ENCODE measurements around the gene COL4A1.

COL4A1 gene

DNA sequence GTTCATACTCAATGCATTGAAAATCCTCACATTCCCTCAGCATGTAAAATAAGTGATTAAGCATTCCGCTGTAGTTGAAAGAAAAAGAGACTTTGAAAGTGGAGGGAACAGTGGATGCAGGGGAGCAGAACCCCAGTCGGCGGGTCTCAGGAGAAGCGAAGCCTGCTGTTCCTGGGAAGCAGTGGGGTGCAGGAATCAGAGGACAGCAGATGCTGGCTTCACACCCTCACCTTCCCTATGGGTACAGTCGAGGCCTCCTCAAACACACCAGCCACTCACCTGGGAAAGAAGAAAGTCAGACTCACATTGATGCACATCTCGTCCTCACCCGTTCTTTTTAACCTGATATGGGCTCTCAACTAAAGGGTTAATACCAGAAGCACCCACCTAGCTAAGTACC, 38.3 kb upstream of the COL4A1 start:
- TF ChIP-seq, protein P1, sequence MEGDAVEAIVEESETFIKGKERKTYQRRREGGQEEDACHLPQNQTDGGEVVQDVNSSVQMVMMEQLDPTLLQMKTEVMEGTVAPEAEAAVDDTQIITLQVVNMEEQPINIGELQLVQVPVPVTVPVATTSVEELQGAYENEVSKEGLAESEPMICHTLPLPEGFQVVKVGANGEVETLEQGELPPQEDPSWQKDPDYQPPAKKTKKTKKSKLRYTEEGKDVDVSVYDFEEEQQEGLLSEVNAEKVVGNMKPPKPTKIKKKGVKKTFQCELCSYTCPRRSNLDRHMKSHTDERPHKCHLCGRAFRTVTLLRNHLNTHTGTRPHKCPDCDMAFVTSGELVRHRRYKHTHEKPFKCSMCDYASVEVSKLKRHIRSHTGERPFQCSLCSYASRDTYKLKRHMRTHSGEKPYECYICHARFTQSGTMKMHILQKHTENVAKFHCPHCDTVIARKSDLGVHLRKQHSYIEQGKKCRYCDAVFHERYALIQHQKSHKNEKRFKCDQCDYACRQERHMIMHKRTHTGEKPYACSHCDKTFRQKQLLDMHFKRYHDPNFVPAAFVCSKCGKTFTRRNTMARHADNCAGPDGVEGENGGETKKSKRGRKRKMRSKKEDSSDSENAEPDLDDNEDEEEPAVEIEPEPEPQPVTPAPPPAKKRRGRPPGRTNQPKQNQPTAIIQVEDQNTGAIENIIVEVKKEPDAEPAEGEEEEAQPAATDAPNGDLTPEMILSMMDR (IDR thresholded peaks at IDR 0.05) = no peak
- Histone ChIP-seq H3K27ac (peak overlapping the region; percentile 92 to 93), H3K36me3 (no peaks in the 10 kb centered on the region), H3K27me3 (no peaks in the 10 kb centered on the region), H3K4me1 (peaks cover 13 to 98% (median 67%) of the 10 kb centered on the region in 4 donors), H3K4me3 (no peak overlapping the region), H3K9me3 (no peaks in the 10 kb centered on the region)
- DNase-seq = no peak
- intact Hi-C loops (cut with DNase I; ENCODE audit: low total_unique reads) = loop anchor here (5.0 kb wide), 1 partner anchor 67 kb away; no protein-coding TSS in a partner anchor

DNA sequence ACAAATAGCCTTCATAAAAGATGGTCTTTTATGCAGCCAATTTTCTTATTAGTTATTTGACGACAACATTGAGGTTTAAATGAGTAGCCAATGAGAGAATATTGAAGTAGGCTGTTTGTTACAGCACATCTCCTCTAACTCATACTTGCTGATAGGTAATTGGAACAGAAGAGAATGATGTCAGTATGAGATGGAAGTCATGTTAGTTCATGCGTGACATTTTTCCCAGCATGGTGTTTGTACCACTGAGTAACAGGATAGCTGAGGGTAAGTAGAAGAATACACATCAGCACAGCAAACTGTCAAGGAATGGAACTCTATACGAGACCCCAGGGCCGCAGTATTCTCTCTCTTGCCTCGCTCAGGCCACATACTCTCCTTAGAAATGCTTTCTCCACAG, 37.4 kb upstream of the COL4A1 start:
- intact Hi-C loops (cut with DNase I; ENCODE audit: low total_unique reads) = no loop called here
- no peaks in the 10 kb centered on the region for H3K27me3 ChIP-seq
- no peak for DNase-seq
- H3K36me3 ChIP-seq = no peaks in the 10 kb centered on the region
- H3K27ac ChIP-seq = peak overlapping the region; percentile 92 to 93
- H3K4me3 ChIP-seq = no peak overlapping the region
- no peaks in the 10 kb centered on the region for H3K9me3 ChIP-seq
- TF ChIP-seq, protein P1 (IDR thresholded peaks at IDR 0.05) = no peak
- H3K4me1 ChIP-seq = peaks cover 13 to 98% (median 72%) of the 10 kb centered on the region in 4 donors

DNA sequence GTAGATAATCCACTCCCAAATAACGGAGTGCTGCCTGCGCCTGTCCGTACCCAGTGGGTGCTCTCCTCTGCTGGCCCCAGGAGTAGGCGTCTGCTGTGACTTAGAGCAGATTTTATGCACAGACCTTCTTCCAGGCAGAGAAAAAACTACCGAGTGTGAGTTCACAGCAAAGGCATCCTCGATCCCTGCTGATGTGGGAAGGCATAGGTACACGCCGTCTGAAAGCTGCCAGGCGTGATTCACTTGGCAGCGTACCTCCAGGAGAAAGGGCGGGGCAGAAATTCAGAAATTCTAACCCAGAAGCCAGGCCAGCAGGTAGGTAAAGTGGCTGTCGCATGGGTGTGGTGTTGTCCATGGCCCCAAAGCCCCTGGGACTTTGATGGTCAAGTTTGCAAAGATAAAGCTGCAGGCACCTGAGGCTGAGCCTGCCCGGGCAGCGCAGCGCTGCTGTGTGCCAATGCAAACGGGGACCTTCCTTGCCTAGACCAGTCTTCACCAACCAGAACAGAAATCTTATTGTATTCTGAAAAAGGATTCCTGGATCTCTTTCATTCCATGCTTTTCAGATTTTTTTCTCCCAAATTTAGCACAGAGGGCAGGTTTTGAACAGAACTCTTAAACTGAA, 36.4 kb upstream of the COL4A1 start:
- no peaks in the 10 kb centered on the region for H3K36me3 ChIP-seq
- H3K27ac ChIP-seq = peak overlapping the region; percentile 92 to 93
- no peaks in the 10 kb centered on the region for H3K9me3 ChIP-seq
- TF ChIP-seq, protein P1 (IDR thresholded peaks at IDR 0.05) = no peak
- H3K4me1 ChIP-seq = peaks cover 14 to 98% (median 76%) of the 10 kb centered on the region in 4 donors
- no peak overlapping the region for H3K4me3 ChIP-seq
- no peaks in the 10 kb centered on the region for H3K27me3 ChIP-seq
- DNase-seq = peak in 1 of 2 donors; percentile 72
- intact Hi-C loops (cut with DNase I; ENCODE audit: low total_unique reads) = no loop called here

DNA sequence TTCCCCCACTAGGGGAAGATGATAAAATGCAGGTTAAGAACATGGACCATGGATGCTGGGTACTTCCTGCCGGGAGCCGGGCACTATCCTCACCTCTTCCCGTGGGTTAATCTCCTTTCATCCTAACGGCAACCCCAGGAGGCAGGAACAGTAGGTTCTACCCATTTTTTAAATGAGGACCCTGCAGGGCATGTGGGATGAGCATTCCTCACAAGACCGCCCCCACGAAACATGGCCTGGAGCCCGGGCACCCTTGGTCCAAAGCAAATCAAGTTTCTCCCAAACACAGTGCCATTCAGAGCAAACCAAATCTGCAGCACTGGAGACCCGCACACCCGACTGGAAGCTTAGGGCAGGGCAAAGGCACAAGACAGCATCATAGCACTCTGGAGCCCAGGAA, 35.5 kb upstream of the COL4A1 start:
- H3K4me3 ChIP-seq = no peak overlapping the region
- DNase-seq = peak in 1 of 2 donors; percentile 59
- no peaks in the 10 kb centered on the region for H3K27me3 ChIP-seq
- no peaks in the 10 kb centered on the region for H3K9me3 ChIP-seq
- TF ChIP-seq, protein P1 (IDR thresholded peaks at IDR 0.05) = no peak
- peak overlapping the region; percentile 92 to 93 for H3K27ac ChIP-seq
- H3K36me3 ChIP-seq = no peaks in the 10 kb centered on the region
- intact Hi-C loops (cut with DNase I; ENCODE audit: low total_unique reads) = no loop called here
- peaks cover 15 to 98% (median 76%) of the 10 kb centered on the region in 4 donors for H3K4me1 ChIP-seq

DNA sequence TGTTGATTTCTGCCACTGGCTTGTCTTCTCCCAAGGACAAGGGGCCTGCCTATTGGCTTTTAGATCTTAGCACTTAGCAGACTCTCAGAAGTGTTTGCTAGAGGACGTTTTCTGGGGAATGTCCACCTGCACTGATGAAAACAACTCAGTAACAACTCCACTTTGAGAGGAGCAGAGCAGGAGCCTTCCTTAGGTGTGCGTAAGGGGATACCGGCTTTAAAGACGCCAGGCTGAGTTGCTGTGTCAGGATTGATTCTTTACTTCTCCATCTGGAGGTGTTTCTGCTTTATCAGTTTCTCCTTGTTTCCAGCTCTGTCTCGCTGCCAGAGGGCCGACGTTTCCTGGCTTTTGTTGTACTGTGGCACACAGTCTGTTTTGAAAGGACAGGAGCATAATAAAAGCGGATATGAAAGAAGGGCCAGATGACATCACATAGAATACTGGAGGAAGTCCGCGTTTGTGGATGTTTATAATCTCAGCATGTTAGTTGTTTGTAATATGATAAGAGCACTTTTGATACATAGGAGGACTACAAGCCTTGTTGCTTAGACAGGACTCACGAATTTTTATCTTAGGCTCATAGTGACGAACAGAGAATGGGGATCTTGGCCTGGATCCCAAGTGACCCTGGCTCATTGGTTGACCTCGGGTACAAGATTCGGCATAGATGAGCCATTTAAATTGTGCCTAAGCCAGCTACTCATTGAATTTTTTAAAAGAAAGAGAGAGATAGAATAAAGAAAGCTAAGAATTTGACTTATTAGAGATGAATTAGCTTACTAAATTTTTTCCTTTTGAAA, 34.7 kb upstream of the COL4A1 start:
- H3K9me3 ChIP-seq = no peaks in the 10 kb centered on the region
- intact Hi-C loops (cut with DNase I; ENCODE audit: low total_unique reads) = no loop called here
- peak overlapping the region; percentile 25 to 36 for H3K4me3 ChIP-seq
- peak overlapping the region; percentile 92 to 93 for H3K27ac ChIP-seq
- no peaks in the 10 kb centered on the region for H3K27me3 ChIP-seq
- peaks cover 15 to 98% (median 77%) of the 10 kb centered on the region in 4 donors for H3K4me1 ChIP-seq
- TF ChIP-seq, protein P1 (IDR thresholded peaks at IDR 0.05) = no peak
- H3K36me3 ChIP-seq = no peaks in the 10 kb centered on the region
- peak; percentile 55 to 80 for DNase-seq

All from tibial artery (tissue), 4 donors.